GM21447 (cell line): Measurements from ENCODE around the gene HPSE2.

Source experiments
- ATAC-seq: cut with Tn5 transposase; IDR thresholded peaks from one replicate; pipeline ENCODE4 v1.9.1; 2021; ENCODE audit not compliant: unreplicated experiment

The HPSE2 gene

GRCh38 chr10:98855403-98856189, 380.1 kb downstream of the HPSE2 start:
- ATAC-seq = peak; percentile 67

- ATAC-seq = no peak
Measured at GRCh38 chr10:98852686-98853085, 383.0 kb downstream of the HPSE2 start.

- no peak for ATAC-seq
Measured at GRCh38 chr10:98848361-98848760, 387.3 kb downstream of the HPSE2 start.

GRCh38 chr10:98846787-98847186, 388.9 kb downstream of the HPSE2 start:
- ATAC-seq = no peak

GRCh38 chr10:98833542-98833941, 402.1 kb downstream of the HPSE2 start:
- no peak for ATAC-seq

- ATAC-seq = no peak
Measured at GRCh38 chr10:98832738-98833137, 402.9 kb downstream of the HPSE2 start.

GRCh38 chr10:98832196-98832595, 403.5 kb downstream of the HPSE2 start:
- ATAC-seq = no peak

GRCh38 chr10:98831391-98831790, 404.3 kb downstream of the HPSE2 start:
- no peak for ATAC-seq

GRCh38 chr10:98825741-98826140, 409.9 kb downstream of the HPSE2 start:
- no peak for ATAC-seq

- no peak for ATAC-seq
Measured at GRCh38 chr10:98817396-98817795, 418.3 kb downstream of the HPSE2 start.

GRCh38 chr10:98815039-98815885, 420.4 kb downstream of the HPSE2 start:
- no peak for ATAC-seq

- no peak for ATAC-seq
Measured at GRCh38 chr10:98814470-98814869, 421.2 kb downstream of the HPSE2 start.

- no peak for ATAC-seq
Measured at GRCh38 chr10:98808282-98808892, 427.3 kb downstream of the HPSE2 start.

- no peak for ATAC-seq
Measured at GRCh38 chr10:98800263-98800662, 435.4 kb downstream of the HPSE2 start.

- ATAC-seq = no peak
Measured at GRCh38 chr10:98795467-98795866, 440.2 kb downstream of the HPSE2 start.

- no peak for ATAC-seq
Measured at GRCh38 chr10:98790817-98791216, 444.8 kb downstream of the HPSE2 start.

GRCh38 chr10:98778277-98778759, 457.3 kb downstream of the HPSE2 start:
- ATAC-seq = no peak

GRCh38 chr10:98758463-98758862, 477.2 kb downstream of the HPSE2 start:
- no peak for ATAC-seq

- ATAC-seq = no peak
Measured at GRCh38 chr10:98748298-98748697, 487.4 kb downstream of the HPSE2 start.

- no peak for ATAC-seq
Measured at GRCh38 chr10:98745645-98746044, 490.0 kb downstream of the HPSE2 start.

GRCh38 chr10:98720551-98720950, 515.1 kb downstream of the HPSE2 start:
- no peak for ATAC-seq

GRCh38 chr10:98713586-98713985, 522.1 kb downstream of the HPSE2 start:
- no peak for ATAC-seq
